Pons (tissue), 1 donor: Measurements from ENCODE around the gene SERPINB6.
"Not testable (repeated sequence)": the region's sequence is repeated elsewhere in the genome, so short reads cannot be mapped to it uniquely, and the experiment has no call there.

Experiments
- DNase-seq: peaks from one replicate; pipeline ENCODE4 v3.0.0-alpha.2; 2016; ENCODE audit warnings: low spot score

SERPINB6 gene

GRCh38 chr6:2913621-2914317 is 57.6 kb downstream of the SERPINB6 start:
- no peak for DNase-seq

GRCh38 chr6:2911171-2911570 is 60.2 kb downstream of the SERPINB6 start:
- DNase-seq: no peak

GRCh38 chr6:2909718-2910117 is 61.6 kb downstream of the SERPINB6 start:
- no peak for DNase-seq

GRCh38 chr6:2909051-2909606 is 62.2 kb downstream of the SERPINB6 start:
- DNase-seq: not testable (repeated sequence)

- not testable (repeated sequence) for DNase-seq
These were observed 62.9 kb downstream of the SERPINB6 start for GRCh38 chr6:2908516-2908915.

DNA sequence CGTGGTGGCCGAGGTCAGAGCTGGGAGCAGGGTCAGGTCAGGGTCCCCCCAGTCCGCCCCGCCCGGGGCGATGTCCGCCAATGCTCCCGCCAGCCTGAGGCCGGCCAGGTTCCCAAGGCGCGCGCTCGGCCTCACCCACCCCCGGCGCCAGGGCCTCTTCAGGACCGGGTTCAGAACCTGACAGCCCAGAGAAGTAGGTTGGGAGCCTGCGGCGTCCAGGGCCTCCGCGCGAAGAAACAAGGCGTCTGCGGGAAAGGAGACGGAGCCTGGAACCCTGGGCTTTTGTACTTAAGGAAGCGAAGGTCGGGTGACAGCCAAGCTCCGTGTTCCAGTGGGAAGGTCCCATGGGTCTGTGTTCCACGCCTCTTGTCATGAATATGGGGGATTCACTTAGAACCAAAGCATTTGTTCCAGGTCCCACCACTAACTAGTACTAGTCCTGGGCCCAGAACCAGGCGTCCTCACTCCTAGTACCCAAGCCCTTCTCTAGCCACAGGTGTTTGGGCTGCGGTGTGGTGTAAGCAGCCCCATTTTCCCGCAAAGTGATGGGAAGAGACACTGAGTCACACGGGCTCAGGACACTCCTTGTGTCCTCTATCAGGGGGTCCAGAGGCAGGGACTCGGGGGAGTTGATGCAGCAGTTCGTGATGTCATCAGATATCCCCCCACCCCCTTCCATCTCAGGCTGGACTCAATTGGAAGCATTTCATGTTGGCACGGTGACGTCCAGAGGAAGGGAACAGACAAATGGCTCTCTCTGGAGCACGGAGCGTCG is 67.8 kb downstream of the SERPINB6 start:
- DNase-seq: not testable (repeated sequence)

GRCh38 chr6:2901645-2902502 is 69.5 kb downstream of the SERPINB6 start:
- not testable (repeated sequence) for DNase-seq

DNA sequence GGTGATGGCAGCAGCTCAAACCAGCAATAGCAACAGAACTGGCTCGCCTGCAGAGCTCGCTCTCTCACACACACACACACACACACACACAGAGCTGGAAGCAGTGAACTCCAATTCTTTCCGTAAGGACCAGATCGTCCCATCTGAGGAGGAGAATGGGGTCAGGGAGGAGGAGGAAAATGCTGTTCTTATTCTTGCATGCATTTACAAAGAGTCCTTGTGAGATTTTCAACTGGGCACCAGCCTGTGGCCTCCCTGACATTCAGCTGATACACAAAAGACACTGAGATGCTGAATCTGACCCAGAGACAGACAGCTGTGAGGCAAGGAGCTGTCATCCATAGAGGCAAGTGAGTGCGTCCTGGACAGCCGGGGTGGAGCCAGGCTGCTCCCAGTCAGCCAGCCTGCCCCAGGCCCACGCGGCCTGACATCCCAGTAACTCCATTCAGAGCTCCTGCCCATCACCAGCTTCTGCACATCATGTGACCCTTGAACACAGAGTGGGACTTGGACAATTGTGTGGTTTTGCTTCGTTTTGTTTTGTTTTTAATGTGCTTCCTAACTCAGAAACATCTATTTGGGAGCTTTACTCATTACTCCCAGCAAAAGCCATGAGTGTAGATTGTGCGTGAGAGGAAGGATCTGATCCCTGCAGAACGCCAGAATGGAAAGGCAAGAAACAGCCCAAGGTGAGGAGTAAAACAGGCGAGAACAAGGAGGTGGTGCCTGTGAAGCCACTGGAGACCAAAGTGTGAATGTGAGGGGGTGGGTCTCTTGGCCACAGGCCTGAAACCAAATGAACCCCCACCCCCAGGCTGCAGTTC is 70.3 kb downstream of the SERPINB6 start:
- peak; percentile 77 for DNase-seq

- DNase-seq: no peak
These were observed 71.1 kb downstream of the SERPINB6 start for GRCh38 chr6:2900221-2900807.

DNA sequence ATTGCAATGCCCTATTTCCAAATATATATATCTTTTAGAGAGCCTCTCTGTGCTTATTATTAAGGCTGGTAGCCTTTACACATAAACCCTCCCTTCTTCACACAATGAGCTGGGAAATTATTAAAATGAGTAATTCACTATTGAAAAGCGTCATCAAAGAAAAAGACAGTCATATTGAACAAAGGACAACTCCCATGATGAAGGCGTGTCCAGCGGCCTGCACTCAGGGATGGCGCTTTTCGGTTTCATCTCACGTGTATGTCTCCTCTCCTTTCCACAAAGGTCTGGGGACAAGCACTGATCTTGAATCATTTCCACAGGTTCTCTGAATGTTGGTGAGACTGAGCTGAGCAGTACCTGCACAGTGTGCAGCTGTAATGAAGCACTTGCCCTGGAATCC is 71.8 kb downstream of the SERPINB6 start:
- no peak for DNase-seq
